ENCODE results near the gene PDE7B. TPM values are rescaled to one million over a fixed set of nuclear protein-coding genes. Genes with fewer than 3 reads are reported as not detected.

PDE7B gene
- total and polyA plus RNA-seq, 2 of the 13 experiments (the other 11 are each of a cell fraction or from before 2014, with no cell fraction given): not detected

DNA sequence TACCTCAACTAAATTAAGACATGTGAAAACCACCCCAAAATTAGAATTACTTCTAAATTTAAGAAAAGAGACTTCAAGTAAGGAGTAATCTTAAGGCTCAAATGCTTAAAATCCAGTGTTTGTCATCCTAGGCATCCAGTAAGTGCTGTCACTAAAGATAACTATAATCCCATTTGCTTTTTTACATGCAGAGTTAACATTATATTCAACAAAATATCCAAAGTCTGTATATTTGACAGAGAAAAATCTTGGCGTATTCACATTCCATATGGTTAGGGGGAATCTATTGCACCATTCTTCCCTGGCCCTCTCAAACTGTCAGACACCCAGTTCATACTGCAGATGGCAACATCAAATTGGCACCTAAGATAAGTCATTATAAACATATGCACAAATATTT is 381.2 kb downstream of the PDE7B start:
- DNase-seq (ENCODE audit: low spot score): no peak
- no peaks in the 10 kb centered on the region for H3K9me3 ChIP-seq (ENCODE audit: low read length)
- no peak overlapping the region for H2AFZ ChIP-seq (ENCODE audit: low read length)
- peaks cover 11% of the 10 kb centered on the region for H3K4me1 ChIP-seq (ENCODE audit: insufficient read depth, low read length)
- no peak overlapping the region for H3K9ac ChIP-seq (ENCODE audit: insufficient read depth, low read depth, low read length)
- FAIRE-seq: no peak
- no peaks in the 10 kb centered on the region for H3K79me2 ChIP-seq (ENCODE audit: insufficient read depth, low read length)
- ChIA-PET CTCF (ENCODE audit: low intra/inter-chr PET ratio, low total read pairs) (no interaction called here), POLR2A (interaction anchor here (0.9 kb wide), 1 partner anchor 8 kb away, joined by 3 read pairs; no protein-coding TSS in a partner anchor)
- no peak overlapping the region for H3K4me3 ChIP-seq (replicated peaks in 1 of 3; ENCODE audit: insufficient read depth in 1 of 3, low read depth in 2 of 3, low read length in 3 of 3)
- H4K20me1 ChIP-seq (ENCODE audit: insufficient read depth, low read length): no peaks in the 10 kb centered on the region
- WGBS (ENCODE audit: low lambda C conversion rate): 91% methylated on average over 1 of the region's 1 CpG
- H3K36me3 ChIP-seq (replicated peaks in 1 of 2; ENCODE audit: control insufficient read depth in 1 of 2, insufficient read depth in 2 of 2, low read length in 2 of 2): no peaks in the 10 kb centered on the region
- H3K4me2 ChIP-seq (ENCODE audit: low read depth, low read length): no peak overlapping the region
- H3K27me3 ChIP-seq (ENCODE audit: control insufficient read depth in 1 of 2, insufficient read depth in 2 of 2, low read length in 2 of 2): no peaks in the 10 kb centered on the region
- in situ Hi-C loops (cut with HindIII; ENCODE audit: extremely low pct_ligation_motif_present, low pct_unique_long_range_greater_than_20kb) (no loop called here), intact Hi-C loops (cut with micrococcal nuclease; ENCODE audit: unreplicated experiment) (no loop called here)
- no peak for ATAC-seq
- H3K27ac ChIP-seq (ENCODE audit: extremely low read length, insufficient read depth, low read length): no peak overlapping the region
- BruUV-seq (replicated peaks): no TSS peak
- TF ChIP-seq HOXA5 (CRISPR knock-in tag; IDR thresholded peaks at IDR 0.05) (no peak), PHF20 (CRISPR knock-in tag; IDR thresholded peaks at IDR 0.05) (no peak), CCDC6 (CRISPR knock-in tag; IDR thresholded peaks at IDR 0.05) (no peak)

DNA sequence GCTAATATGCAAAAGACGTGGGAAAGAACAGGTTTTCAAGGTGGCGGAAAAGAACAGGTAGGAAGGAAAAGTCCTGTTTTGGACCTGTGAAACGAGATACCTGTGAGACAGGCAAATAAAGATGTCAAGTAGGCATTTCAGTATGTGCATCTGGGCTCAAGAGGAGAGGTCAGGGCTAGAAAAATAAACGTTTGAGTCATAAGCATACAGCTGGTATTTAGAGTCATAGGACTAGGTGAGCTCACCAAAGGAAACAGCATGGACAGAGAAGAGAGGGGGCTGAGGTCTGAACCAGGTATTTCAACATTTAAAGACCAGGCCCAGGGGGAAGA is 383.7 kb downstream of the PDE7B start:
- 74% methylated on average over 4 of the region's 4 CpGs for WGBS (ENCODE audit: low lambda C conversion rate)
- FAIRE-seq: no peak
- peak; percentile 33; the same call in 2 of the 3 replicates for ATAC-seq
- Histone ChIP-seq H3K4me2 (ENCODE audit: low read depth, low read length) (no peak overlapping the region), H3K4me3 (replicated peaks in 1 of 3; ENCODE audit: insufficient read depth in 1 of 3, low read depth in 2 of 3, low read length in 3 of 3) (no peak overlapping the region), H3K36me3 (replicated peaks in 1 of 2; ENCODE audit: control insufficient read depth in 1 of 2, insufficient read depth in 2 of 2, low read length in 2 of 2) (peaks cover 2 to 12% of the 10 kb centered on the region in 2 experiments; a peak in 3 of 5 replicates), H3K4me1 (ENCODE audit: insufficient read depth, low read length) (peaks cover 10% of the 10 kb centered on the region), H2AFZ (ENCODE audit: low read length) (no peak overlapping the region), H3K79me2 (ENCODE audit: insufficient read depth, low read length) (no peaks in the 10 kb centered on the region), H3K27ac (ENCODE audit: extremely low read length, insufficient read depth, low read length) (no peak overlapping the region), H3K9ac (ENCODE audit: insufficient read depth, low read depth, low read length) (no peak overlapping the region), H3K9me3 (ENCODE audit: low read length) (no peaks in the 10 kb centered on the region), H4K20me1 (ENCODE audit: insufficient read depth, low read length) (no peaks in the 10 kb centered on the region), H3K27me3 (ENCODE audit: control insufficient read depth in 1 of 2, insufficient read depth in 2 of 2, low read length in 2 of 2) (no peaks in the 10 kb centered on the region)
- BruUV-seq (replicated peaks): no TSS peak
- ChIA-PET POLR2A (interaction anchor here (2.9 to 3.5 kb wide), 2 partner anchors 8 to 55 kb away, joined by 10 to 11 read pairs; partner anchors contain the start of gene BCLAF1), CTCF (ENCODE audit: low intra/inter-chr PET ratio, low total read pairs) (no interaction called here)
- peak; percentile 23 for DNase-seq (ENCODE audit: low spot score)
- intact Hi-C loops (cut with micrococcal nuclease; ENCODE audit: unreplicated experiment): no loop called here
- in situ Hi-C loops (cut with HindIII; ENCODE audit: extremely low pct_ligation_motif_present, low pct_unique_long_range_greater_than_20kb): no loop called here
- TF ChIP-seq MAFK (conservative IDR thresholded peaks at IDR 0.05 in 1 of 2, IDR thresholded peaks at IDR 0.05 in 1 of 2; ENCODE audit: low read length in 2 of 2) (0 out of 4 replicates have a peak, but pooled peaks have one; percentile 3 to 13), ZNF563 (CRISPR knock-in tag; IDR thresholded peaks at IDR 0.05) (no peak), ZNF780A (CRISPR knock-in tag; IDR thresholded peaks at IDR 0.05) (no peak), NCOA2 (CRISPR knock-in tag; IDR thresholded peaks at IDR 0.05) (no peak), FOXC1 (CRISPR knock-in tag; IDR thresholded peaks at IDR 0.05; ENCODE audit: borderline replicate concordance) (no peak), DMAP1 (CRISPR knock-in tag; IDR thresholded peaks at IDR 0.05) (no peak), FOSL2 (CRISPR knock-in tag; IDR thresholded peaks at IDR 0.05) (peak; percentile 30; the same call in 1 of the 2 replicates), SMAD3 (CRISPR knock-in tag; IDR thresholded peaks at IDR 0.05) (no peak), TCF7L2 (IDR thresholded peaks at IDR 0.05; ENCODE audit: low read depth, low read length) (no peak), SMC3 (IDR thresholded peaks at IDR 0.05; ENCODE audit: low read length) (no peak), AGO1 (IDR thresholded peaks at IDR 0.05; ENCODE audit: low read depth, low read length, poor library complexity, severe bottlenecking) (no peak)
- TF ChIP-seq, protein P1, sequence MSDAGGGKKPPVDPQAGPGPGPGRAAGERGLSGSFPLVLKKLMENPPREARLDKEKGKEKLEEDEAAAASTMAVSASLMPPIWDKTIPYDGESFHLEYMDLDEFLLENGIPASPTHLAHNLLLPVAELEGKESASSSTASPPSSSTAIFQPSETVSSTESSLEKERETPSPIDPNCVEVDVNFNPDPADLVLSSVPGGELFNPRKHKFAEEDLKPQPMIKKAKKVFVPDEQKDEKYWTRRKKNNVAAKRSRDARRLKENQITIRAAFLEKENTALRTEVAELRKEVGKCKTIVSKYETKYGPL (CRISPR knock-in tag; IDR thresholded peaks at IDR 0.05): no peak
- TF ChIP-seq, protein P2, sequence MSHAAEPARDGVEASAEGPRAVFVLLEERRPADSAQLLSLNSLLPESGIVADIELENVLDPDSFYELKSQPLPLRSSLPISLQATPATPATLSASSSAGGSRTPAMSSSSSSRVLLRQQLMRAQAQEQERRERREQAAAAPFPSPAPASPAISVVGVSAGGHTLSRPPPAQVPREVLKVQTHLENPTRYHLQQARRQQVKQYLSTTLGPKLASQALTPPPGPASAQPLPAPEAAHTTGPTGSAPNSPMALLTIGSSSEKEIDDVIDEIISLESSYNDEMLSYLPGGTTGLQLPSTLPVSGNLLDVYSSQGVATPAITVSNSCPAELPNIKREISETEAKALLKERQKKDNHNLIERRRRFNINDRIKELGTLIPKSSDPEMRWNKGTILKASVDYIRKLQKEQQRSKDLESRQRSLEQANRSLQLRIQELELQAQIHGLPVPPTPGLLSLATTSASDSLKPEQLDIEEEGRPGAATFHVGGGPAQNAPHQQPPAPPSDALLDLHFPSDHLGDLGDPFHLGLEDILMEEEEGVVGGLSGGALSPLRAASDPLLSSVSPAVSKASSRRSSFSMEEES (CRISPR knock-in tag; IDR thresholded peaks at IDR 0.05): peak; percentile 16; the same call in 1 of the 2 replicates
